Activated T-cell treated with anti-CD3 and anti-CD28 coated beads, Interleukin-2, amount 50 U/mL, for 24 hours (primary cell): ENCODE measurements around the gene TMEM225.
"Not testable (repeated sequence)": the region's sequence is repeated elsewhere in the genome, so short reads cannot be mapped to it uniquely, and the experiment has no call there.

Experiments used
- DNase-seq: peaks from one replicate; pipeline ENCODE4 v3.0.0-alpha.2; 2020
- H3K27ac Mint-ChIP-seq: 2 replicates; pipeline ENCODE4 v1.8.0; 2020; ENCODE audit warnings: mild to moderate bottlenecking, mixed read lengths
- H3K27me3 Mint-ChIP-seq: 2 replicates; pipeline ENCODE4 v1.8.0; 2020; ENCODE audit warnings: mixed read lengths
- H3K36me3 Mint-ChIP-seq: 2 replicates; pipeline ENCODE4 v1.8.0; 2020; ENCODE audit warnings: low read depth, mixed read lengths
- H3K4me1 Mint-ChIP-seq: 2 replicates; pipeline ENCODE4 v1.8.0; 2020; ENCODE audit warnings: low read depth, mixed read lengths
- H3K4me3 Mint-ChIP-seq: 2 replicates; pipeline ENCODE4 v1.8.0; 2020; ENCODE audit warnings: mild to moderate bottlenecking, moderate library complexity, mixed read lengths
- H3K9me3 Mint-ChIP-seq: 2 replicates; pipeline ENCODE4 v1.8.0; 2020; ENCODE audit warnings: mixed read lengths

Gene TMEM225, protein sequence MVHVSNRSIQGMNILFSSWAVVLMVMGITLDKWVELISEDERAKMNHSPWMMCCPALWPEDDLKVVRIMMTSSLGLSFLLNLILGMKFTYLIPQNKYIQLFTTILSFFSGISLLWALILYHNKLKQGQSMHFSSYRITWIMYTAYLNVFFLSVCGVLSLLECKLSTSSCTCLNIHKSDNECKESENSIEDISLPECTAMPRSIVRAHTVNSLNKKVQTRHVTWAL

DNA sequence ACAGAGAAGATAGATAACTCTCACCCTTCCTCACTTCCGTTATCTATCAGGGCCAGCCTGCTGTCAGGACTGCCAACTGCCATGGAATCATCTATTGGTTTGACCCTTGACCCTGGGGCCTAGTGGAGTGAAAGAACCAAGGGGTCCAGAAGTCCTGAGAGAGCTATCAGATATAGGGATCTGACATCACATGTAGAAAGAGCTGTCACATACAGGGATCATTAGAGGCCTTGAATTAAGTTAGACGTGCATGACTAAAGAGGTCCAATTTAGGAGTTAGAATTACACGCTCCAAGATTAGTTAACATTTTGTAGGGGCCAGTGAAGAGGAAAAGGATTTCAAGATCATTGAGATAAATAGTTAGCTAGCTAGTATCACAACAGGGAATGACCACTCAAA is at the start of gene TMEM225:
TMEM225 (minus strand) TSS at position 101 of the 400 bp plus-strand sequence. CDS start 245 bp downstream, outside the sequence.
- H3K27ac Mint-ChIP-seq = no peak within 1 kb of the TSS
- no peak within 1 kb of the TSS for H3K4me3 Mint-ChIP-seq

DNA sequence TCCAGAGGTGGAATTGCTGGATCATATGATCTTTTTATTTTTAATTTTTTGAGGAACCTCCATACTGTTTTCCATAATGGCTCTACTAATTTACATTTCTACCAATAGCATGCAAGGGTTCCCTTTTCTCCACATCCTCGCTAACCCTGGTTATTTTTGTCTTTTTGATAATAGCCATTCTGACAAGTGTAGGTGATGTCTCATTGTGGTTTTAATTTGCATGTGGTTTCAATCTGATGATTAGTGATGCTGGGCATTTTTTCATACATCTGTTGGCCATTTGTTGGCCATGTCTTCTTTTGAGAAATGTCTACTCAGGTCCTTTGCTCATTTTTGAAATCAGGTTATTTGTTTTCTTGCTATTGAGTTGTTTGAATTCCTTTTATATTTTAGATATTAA is 38.6 kb upstream of the TMEM225 start:
- no peaks in the 10 kb centered on the region for H3K4me1 Mint-ChIP-seq
- H3K27ac Mint-ChIP-seq = no peak overlapping the region
- no peaks in the 10 kb centered on the region for H3K36me3 Mint-ChIP-seq
- H3K27me3 Mint-ChIP-seq = no peaks in the 10 kb centered on the region
- no peak for DNase-seq
- no peaks in the 10 kb centered on the region for H3K9me3 Mint-ChIP-seq
- H3K4me3 Mint-ChIP-seq = no peak overlapping the region

More for the DNA sequence above, at the start of gene TMEM225:
- Mint-ChIP-seq H3K36me3 (no peaks in the 10 kb centered on the region), H3K4me1 (no peaks in the 10 kb centered on the region), H3K9me3 (no peaks in the 10 kb centered on the region), H3K27me3 (no peaks in the 10 kb centered on the region)
- DNase-seq = no peak

DNA sequence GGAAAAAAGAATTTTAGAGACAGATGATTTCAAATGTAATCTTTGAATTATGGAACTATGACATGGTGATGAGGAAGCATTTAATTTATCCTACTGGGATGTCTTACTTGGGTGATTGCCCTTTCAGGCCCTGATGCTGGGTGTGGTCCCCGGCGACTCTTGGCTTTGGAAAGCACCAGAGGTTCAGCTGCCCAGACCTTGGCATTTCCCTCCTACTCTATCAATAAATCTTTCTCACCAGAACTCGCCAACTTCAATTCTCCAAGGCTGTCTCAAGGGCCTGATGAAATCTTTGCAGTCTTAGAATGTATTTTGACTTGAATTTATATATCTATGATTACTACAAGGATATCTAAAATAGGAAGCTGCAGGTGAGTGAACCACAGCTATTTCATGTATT is 35.5 kb upstream of the TMEM225 start:
- H3K36me3 Mint-ChIP-seq = no peaks in the 10 kb centered on the region
- no peak overlapping the region for H3K27ac Mint-ChIP-seq
- no peak overlapping the region for H3K4me3 Mint-ChIP-seq
- no peak for DNase-seq
- H3K9me3 Mint-ChIP-seq = no peaks in the 10 kb centered on the region
- no peaks in the 10 kb centered on the region for H3K4me1 Mint-ChIP-seq
- H3K27me3 Mint-ChIP-seq = no peaks in the 10 kb centered on the region

DNA sequence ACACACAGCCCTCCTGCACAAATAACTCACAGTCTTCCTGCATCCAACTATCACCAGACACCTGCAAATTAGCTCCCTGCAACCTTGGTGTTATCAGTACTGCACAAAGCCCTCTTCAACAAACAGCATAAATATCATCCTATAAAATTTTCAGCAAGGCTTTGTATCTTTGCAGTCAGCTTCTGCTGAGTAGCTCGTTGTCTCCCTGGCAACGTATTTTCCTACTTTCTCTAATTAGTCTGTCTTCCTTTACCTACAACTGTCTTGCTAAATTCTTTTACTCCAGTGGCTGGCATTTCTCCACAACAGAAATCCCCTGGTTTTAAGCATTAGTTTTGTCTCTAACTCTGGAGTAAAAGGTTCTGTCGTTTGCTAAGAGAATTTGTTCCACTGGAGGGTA is 20.4 kb upstream of the TMEM225 start:
- Mint-ChIP-seq H3K4me1 (peaks cover 3% of the 10 kb centered on the region), H3K4me3 (no peak overlapping the region), H3K27ac (no peak overlapping the region), H3K9me3 (no peaks in the 10 kb centered on the region), H3K36me3 (no peaks in the 10 kb centered on the region), H3K27me3 (no peaks in the 10 kb centered on the region)
- no peak for DNase-seq

DNA sequence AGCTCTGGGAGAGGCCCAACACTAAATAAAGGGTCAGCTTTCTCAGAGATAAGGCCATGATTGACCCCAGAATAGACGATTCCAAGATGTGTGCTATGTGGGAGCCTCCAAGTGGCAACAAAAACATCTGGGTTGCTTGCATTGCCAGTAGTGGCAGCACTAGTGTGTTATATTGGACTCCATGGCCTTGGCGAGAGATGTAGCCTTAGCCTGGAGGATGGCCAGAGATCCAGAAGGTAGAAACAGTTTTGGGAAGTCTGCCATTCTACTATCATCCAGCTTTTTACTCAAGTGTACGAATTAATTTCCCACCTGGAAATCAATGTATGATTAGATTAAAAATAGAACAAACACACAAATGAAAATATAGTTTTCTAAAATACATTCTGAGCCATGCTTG is 19.5 kb upstream of the TMEM225 start:
- Mint-ChIP-seq H3K36me3 (no peaks in the 10 kb centered on the region), H3K27me3 (no peaks in the 10 kb centered on the region), H3K4me1 (peaks cover 3% of the 10 kb centered on the region), H3K27ac (no peak overlapping the region), H3K4me3 (no peak overlapping the region), H3K9me3 (no peaks in the 10 kb centered on the region)
- DNase-seq = no peak

DNA sequence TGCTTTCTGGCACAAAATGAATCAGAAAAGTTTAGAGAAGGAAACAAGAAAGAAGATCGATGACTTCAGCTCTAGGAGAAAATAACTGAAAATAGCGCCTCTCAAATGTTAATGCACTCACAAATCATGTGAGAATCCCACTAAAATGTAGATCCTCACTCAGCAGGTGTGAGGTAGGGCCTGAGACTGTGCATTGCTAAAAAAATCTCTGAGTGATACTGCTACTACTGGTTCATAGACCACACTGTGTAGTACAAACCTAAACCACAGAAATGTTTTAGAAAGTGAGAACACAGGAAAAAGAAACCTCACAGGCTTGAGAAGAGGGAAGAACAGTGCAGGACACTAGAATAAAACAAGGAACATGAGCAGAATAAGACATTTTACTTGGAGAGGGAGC is 18.5 kb upstream of the TMEM225 start:
- Mint-ChIP-seq H3K36me3 (no peaks in the 10 kb centered on the region), H3K27ac (no peak overlapping the region), H3K9me3 (no peaks in the 10 kb centered on the region), H3K4me3 (no peak overlapping the region), H3K27me3 (no peaks in the 10 kb centered on the region), H3K4me1 (peaks cover 3% of the 10 kb centered on the region)
- no peak for DNase-seq

DNA sequence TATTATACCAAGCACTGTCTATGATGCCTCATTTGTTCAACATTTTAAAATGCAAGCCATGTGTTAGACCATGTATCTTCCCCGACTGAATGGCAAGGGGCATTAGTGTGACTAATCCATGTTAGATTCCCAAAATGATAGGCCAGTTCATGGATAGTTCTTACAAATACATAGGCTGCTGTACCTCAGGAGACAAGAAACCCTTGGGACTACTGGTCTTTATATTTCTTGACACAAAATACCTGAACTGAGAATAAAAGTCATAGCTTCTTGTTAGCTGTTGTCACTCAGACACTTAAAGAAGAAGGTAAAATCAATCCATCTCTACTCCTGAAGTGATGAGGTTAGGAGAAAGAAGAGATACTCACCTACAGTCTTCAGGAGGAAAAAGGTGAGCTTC is 16.4 kb upstream of the TMEM225 start, which contains the start of gene OR8D4:
OR8D4 (plus strand) TSS at position 301 of the 400 bp plus-strand sequence. CDS start 4,265 bp downstream, outside the sequence.
- H3K27me3 Mint-ChIP-seq = no peaks in the 10 kb centered on the region
- no peak within 1 kb of the TSS for H3K27ac Mint-ChIP-seq
- no peaks in the 10 kb centered on the region for H3K36me3 Mint-ChIP-seq
- no peaks in the 10 kb centered on the region for H3K9me3 Mint-ChIP-seq
- H3K4me3 Mint-ChIP-seq = no peak within 1 kb of the TSS
- peaks cover 3% of the 10 kb centered on the region for H3K4me1 Mint-ChIP-seq
- no peak for DNase-seq

DNA sequence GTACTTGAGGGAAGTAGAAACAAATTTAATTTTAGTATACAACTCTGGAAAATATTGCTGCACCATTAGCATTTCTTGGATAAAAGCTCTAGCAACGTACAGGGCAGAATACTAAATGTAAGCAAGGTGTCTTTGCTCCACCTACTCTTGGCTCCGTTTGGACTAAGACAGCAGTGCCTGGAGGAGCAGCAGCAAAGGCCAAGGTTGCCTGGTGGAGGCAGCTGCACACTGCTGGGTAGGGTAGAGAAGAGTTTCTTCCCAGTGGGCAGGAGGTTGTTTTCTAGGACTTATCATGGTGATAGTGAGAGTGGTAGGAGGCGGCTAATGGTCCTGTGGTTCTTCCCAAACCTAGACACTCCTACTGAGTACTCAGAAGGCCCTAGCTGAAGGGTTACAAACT is 14.3 kb upstream of the TMEM225 start:
- no peak for DNase-seq
- no peaks in the 10 kb centered on the region for H3K9me3 Mint-ChIP-seq
- H3K4me1 Mint-ChIP-seq = peaks cover 3% of the 10 kb centered on the region
- no peak overlapping the region for H3K4me3 Mint-ChIP-seq
- no peak overlapping the region for H3K27ac Mint-ChIP-seq
- H3K36me3 Mint-ChIP-seq = no peaks in the 10 kb centered on the region
- H3K27me3 Mint-ChIP-seq = no peaks in the 10 kb centered on the region

DNA sequence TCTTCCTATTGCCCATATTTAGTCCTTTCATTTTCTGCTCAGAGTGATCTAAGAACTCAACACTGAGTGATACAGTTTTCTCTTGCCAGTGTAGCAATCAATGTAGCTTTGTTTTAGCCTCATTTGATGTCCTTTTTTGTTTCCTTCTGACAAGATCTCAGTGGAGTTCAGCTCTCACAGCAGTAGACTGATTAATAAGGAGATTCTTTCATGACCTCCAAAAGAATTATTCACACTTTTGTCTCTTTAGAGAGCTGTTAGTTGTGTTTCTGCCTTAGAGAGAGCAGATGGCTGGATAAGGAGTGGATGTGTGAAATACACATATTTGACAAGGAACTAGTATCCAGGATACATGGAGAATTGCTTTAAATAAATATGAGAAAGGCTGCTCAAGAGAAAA is 6.6 kb upstream of the TMEM225 start:
- no peaks in the 10 kb centered on the region for H3K4me1 Mint-ChIP-seq
- H3K4me3 Mint-ChIP-seq = no peak overlapping the region
- peaks cover 2% of the 10 kb centered on the region for H3K27me3 Mint-ChIP-seq
- no peak overlapping the region for H3K27ac Mint-ChIP-seq
- no peaks in the 10 kb centered on the region for H3K9me3 Mint-ChIP-seq
- DNase-seq = no peak
- H3K36me3 Mint-ChIP-seq = no peaks in the 10 kb centered on the region

DNA sequence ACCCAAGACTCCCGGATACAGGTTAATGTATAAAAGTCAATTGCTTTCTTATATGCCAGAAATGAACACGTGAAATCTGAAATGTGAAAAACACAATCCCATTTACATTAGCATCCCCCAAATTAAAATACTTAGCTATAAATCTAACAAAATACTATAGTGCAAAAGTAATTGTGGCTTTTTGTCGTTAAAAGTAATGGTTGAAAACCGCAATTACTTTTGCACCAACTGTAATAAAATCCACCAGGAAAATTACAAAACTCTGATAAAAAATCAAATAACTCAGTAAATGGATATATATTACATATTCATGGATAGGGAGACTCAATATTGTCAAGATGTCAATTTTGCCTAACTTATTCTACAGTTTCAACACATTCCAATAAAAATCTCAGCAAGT is 4.6 kb downstream of the TMEM225 start:
- DNase-seq = no peak
- H3K4me3 Mint-ChIP-seq = no peak overlapping the region
- H3K4me1 Mint-ChIP-seq = no peaks in the 10 kb centered on the region
- H3K36me3 Mint-ChIP-seq = no peaks in the 10 kb centered on the region
- H3K9me3 Mint-ChIP-seq = no peaks in the 10 kb centered on the region
- no peak overlapping the region for H3K27ac Mint-ChIP-seq
- H3K27me3 Mint-ChIP-seq = peaks cover 7% of the 10 kb centered on the region

DNA sequence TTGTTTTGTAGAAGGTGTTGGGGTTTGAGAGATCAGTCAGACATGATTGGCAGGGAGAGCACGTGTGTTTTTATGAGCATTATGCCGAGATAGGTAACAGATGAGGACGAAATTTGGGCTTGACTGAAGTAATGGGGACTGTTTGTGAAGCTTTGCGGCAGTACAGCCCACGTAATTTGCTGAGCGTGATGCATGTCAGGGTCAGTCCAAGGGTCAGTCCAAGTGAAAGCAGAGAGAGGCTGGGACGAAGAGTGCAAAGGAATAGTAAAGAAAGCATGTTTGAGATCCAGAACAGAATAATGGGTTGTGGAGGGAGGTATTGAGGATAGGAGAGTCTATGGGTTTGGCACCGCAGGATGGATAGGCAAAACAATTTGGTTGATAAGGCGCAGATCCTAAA is 17.7 kb downstream of the TMEM225 start:
- H3K4me3 Mint-ChIP-seq, H3K36me3 Mint-ChIP-seq, H3K4me1 Mint-ChIP-seq, H3K27ac Mint-ChIP-seq, H3K27me3 Mint-ChIP-seq, DNase-seq, H3K9me3 Mint-ChIP-seq: not testable (repeated sequence)

DNA sequence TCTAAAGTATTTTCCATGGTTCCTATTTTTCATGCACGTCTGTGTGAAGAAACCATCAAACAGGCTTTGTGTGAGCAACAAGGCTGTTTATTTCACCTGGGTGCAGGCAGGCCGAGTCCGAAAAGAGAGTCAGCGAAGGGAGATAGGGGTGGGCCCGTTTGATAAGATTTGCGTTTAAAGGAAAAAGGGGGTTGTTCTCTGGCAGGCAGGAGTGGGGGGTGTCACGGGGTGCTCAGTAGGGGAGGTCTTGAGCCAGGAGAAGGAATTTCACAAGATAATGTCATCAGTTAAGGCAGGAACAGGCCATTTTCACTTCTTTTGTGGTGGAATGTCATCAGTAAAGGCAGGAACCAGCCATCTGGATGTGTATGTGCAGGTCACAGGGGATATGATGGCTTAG is 20.2 kb downstream of the TMEM225 start:
- not testable (repeated sequence) for H3K27me3 Mint-ChIP-seq, H3K4me3 Mint-ChIP-seq, H3K36me3 Mint-ChIP-seq, DNase-seq, H3K27ac Mint-ChIP-seq, H3K9me3 Mint-ChIP-seq, H3K4me1 Mint-ChIP-seq

DNA sequence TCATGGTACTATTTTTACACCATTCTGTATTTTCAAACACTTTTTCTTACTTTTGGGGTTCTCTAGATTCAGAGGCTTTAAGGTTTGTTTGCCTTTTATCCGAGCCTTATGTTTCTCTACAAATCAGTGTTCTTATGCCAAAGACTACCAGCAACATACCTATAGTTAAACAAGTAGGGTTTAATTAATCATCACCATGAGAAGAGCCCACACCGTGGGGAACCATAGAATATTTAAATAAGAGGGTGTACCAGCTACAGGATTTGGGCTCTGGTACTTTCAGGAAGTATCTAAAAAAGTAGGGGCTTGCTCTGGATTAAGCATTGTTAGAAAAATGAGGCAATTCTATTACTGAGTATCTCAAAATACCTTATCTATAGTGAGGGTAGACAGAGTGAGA is 25.7 kb downstream of the TMEM225 start:
- H3K36me3 Mint-ChIP-seq = no peaks in the 10 kb centered on the region
- H3K9me3 Mint-ChIP-seq = no peaks in the 10 kb centered on the region
- H3K4me3 Mint-ChIP-seq = no peak overlapping the region
- no peak overlapping the region for H3K27ac Mint-ChIP-seq
- no peak for DNase-seq
- no peaks in the 10 kb centered on the region for H3K4me1 Mint-ChIP-seq
- H3K27me3 Mint-ChIP-seq = no peaks in the 10 kb centered on the region

DNA sequence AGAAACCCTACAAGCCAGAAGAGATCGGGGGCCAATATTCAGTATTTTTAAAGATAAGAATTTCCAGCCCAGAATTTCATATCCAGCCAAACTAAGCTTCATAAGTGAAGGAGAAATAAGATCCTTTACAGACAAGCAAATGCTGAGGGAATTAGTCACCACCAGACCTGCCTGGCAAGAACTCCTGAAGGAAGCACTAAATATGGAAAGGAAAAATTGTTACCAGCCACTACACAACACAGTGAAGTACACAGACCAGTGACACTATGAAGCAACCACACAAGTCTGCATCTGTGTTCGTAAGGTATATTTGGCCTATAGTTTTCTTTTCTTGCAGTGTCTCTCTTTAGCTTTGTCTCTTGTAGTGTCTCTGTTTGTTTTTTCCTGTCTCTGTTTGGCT is 29.0 kb downstream of the TMEM225 start:
- DNase-seq = no peak
- Mint-ChIP-seq H3K27ac (no peak overlapping the region), H3K4me1 (no peaks in the 10 kb centered on the region), H3K36me3 (no peaks in the 10 kb centered on the region), H3K4me3 (no peak overlapping the region), H3K9me3 (peaks cover 2% of the 10 kb centered on the region), H3K27me3 (peaks cover 2% of the 10 kb centered on the region)

DNA sequence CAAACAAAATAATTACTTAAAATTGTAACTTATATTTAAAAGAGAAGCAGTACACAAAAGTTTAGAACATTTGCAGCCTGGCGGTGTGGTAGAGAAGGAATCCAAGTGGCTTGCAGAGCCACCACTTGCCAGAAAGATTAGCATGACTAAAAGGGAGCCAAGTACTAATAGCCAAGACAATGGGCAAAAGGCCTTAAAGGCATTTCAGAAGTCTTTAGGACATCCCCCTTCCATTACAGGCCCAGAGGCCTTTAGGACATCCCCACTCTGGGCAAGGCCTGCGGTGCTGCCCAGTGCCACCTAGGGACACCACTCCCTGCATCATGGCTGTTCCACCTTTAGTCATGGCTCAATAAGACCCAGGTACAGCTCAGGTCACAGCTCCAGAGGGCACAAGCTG is 32.4 kb downstream of the TMEM225 start:
- Mint-ChIP-seq H3K4me1 (no peaks in the 10 kb centered on the region), H3K27ac (no peak overlapping the region), H3K9me3 (peaks cover 2% of the 10 kb centered on the region), H3K4me3 (no peak overlapping the region), H3K36me3 (no peaks in the 10 kb centered on the region), H3K27me3 (peaks cover 15% of the 10 kb centered on the region)
- no peak for DNase-seq

DNA sequence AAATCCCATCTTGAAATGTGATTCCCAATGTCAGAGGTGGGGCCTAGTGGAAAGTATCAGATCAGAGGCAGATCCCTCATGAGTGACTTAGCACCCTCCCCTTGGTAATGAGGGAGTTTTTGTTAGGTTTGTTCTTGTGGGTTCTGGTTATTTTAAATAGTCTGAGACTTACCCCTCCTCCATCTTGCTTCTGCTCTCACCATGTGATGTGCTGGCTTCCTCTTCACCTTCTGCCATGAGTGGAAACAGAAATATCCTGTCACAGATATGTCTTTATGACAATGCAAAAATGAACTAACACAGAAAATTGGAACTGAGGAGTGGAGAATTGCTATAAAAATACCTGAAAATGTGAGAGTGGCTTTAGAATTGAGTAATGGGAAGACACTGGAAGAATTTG is 33.1 kb downstream of the TMEM225 start:
- Mint-ChIP-seq H3K4me3 (no peak overlapping the region), H3K9me3 (peaks cover 2% of the 10 kb centered on the region), H3K4me1 (no peaks in the 10 kb centered on the region), H3K36me3 (no peaks in the 10 kb centered on the region), H3K27ac (no peak overlapping the region), H3K27me3 (peaks cover 15% of the 10 kb centered on the region)
- no peak for DNase-seq
